ENCODE results near the gene IL5RA.

Gene IL5RA

DNA sequence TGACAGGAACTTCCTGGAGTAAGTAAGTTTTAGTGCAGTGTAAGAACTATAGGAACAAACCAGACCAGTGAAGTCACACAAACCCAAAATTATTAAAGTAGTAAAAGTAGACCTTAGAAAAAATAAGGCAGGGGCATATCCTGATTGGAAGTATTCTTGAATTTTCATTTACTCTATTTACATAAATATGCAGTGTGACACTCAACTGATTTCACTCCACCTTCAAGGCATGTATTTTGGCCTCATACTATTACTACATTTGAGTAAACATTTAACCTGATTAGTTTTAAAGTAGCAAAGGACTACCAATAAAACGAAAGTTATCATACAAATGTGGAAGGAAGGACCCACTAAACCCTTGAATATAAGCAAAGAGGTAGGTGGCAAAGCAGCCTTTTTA lies 39.4 kb upstream of the IL5RA start:
- no peak for TF ChIP-seq POLR2AphosphoS5 (IDR thresholded peaks at IDR 0.05; ENCODE audit: low read depth, low read length)
- TF ChIP-seq, protein P1, sequence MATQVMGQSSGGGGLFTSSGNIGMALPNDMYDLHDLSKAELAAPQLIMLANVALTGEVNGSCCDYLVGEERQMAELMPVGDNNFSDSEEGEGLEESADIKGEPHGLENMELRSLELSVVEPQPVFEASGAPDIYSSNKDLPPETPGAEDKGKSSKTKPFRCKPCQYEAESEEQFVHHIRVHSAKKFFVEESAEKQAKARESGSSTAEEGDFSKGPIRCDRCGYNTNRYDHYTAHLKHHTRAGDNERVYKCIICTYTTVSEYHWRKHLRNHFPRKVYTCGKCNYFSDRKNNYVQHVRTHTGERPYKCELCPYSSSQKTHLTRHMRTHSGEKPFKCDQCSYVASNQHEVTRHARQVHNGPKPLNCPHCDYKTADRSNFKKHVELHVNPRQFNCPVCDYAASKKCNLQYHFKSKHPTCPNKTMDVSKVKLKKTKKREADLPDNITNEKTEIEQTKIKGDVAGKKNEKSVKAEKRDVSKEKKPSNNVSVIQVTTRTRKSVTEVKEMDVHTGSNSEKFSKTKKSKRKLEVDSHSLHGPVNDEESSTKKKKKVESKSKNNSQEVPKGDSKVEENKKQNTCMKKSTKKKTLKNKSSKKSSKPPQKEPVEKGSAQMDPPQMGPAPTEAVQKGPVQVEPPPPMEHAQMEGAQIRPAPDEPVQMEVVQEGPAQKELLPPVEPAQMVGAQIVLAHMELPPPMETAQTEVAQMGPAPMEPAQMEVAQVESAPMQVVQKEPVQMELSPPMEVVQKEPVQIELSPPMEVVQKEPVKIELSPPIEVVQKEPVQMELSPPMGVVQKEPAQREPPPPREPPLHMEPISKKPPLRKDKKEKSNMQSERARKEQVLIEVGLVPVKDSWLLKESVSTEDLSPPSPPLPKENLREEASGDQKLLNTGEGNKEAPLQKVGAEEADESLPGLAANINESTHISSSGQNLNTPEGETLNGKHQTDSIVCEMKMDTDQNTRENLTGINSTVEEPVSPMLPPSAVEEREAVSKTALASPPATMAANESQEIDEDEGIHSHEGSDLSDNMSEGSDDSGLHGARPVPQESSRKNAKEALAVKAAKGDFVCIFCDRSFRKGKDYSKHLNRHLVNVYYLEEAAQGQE (IDR thresholded peaks at IDR 0.05; ENCODE audit: insufficient read depth in 1 of 2, low read depth in 2 of 2, low read length in 2 of 2), result no peak
- TF ChIP-seq SIN3A (IDR thresholded peaks at IDR 0.05; ENCODE audit: borderline replicate concordance, insufficient read depth, low read length), result no peak
- TF ChIP-seq TAF1 (IDR thresholded peaks at IDR 0.05; ENCODE audit: borderline replicate concordance, insufficient read depth, low read length), result no peak
- TF ChIP-seq FOXP2 (optimal IDR thresholded peaks at IDR 0.05; ENCODE audit: borderline replicate concordance, extremely low read depth, extremely low read length, insufficient read depth), result no peak

DNA sequence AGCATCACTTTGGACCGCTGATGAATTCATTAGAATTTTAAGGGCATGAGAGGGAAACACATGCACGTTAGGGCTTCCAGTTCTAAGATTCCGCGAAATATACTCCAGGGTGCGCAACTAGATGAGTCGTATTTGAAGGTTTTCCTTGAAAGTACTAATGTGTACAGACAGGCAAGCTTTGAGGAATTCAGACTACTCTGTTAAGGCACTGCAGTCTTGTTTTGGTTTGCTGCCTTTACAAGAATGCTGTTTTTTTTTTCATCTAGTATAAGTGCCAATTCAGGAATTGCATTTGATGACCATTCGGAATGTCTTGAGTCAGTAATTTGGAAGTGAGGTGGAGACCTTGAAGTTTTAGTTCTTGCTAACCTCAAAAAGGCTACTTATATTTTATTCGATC lies 35.7 kb upstream of the IL5RA start:
- no peak for TF ChIP-seq TAF1 (IDR thresholded peaks at IDR 0.05; ENCODE audit: borderline replicate concordance, insufficient read depth, low read length)
- TF ChIP-seq SIN3A (IDR thresholded peaks at IDR 0.05; ENCODE audit: borderline replicate concordance, insufficient read depth, low read length), result no peak
- TF ChIP-seq, protein P1 (IDR thresholded peaks at IDR 0.05; ENCODE audit: insufficient read depth in 1 of 2, low read depth in 2 of 2, low read length in 2 of 2), result no peak
- no peak for TF ChIP-seq FOXP2 (optimal IDR thresholded peaks at IDR 0.05; ENCODE audit: borderline replicate concordance, extremely low read depth, extremely low read length, insufficient read depth)
- no peak for TF ChIP-seq POLR2AphosphoS5 (IDR thresholded peaks at IDR 0.05; ENCODE audit: low read depth, low read length)

GRCh38 chr3:3141939-3142338 lies 31.8 kb upstream of the IL5RA start:
- TF ChIP-seq TAF1 (IDR thresholded peaks at IDR 0.05; ENCODE audit: borderline replicate concordance, insufficient read depth, low read length), result no peak
- TF ChIP-seq, protein P1 (IDR thresholded peaks at IDR 0.05; ENCODE audit: insufficient read depth in 1 of 2, low read depth in 2 of 2, low read length in 2 of 2), result no peak
- TF ChIP-seq POLR2AphosphoS5 (IDR thresholded peaks at IDR 0.05; ENCODE audit: low read depth, low read length), result no peak
- TF ChIP-seq FOXP2 (optimal IDR thresholded peaks at IDR 0.05; ENCODE audit: borderline replicate concordance, extremely low read depth, extremely low read length, insufficient read depth), result no peak
- TF ChIP-seq SIN3A (IDR thresholded peaks at IDR 0.05; ENCODE audit: borderline replicate concordance, insufficient read depth, low read length), result no peak

GRCh38 chr3:3137526-3137925 lies 27.4 kb upstream of the IL5RA start:
- TF ChIP-seq TAF1 (IDR thresholded peaks at IDR 0.05; ENCODE audit: borderline replicate concordance, insufficient read depth, low read length), result no peak
- no peak for TF ChIP-seq POLR2AphosphoS5 (IDR thresholded peaks at IDR 0.05; ENCODE audit: low read depth, low read length)
- no peak for TF ChIP-seq FOXP2 (optimal IDR thresholded peaks at IDR 0.05; ENCODE audit: borderline replicate concordance, extremely low read depth, extremely low read length, insufficient read depth)
- TF ChIP-seq, protein P1 (IDR thresholded peaks at IDR 0.05; ENCODE audit: insufficient read depth in 1 of 2, low read depth in 2 of 2, low read length in 2 of 2), result no peak
- no peak for TF ChIP-seq SIN3A (IDR thresholded peaks at IDR 0.05; ENCODE audit: borderline replicate concordance, insufficient read depth, low read length)
